Measurements from ENCODE around the gene SULT1A1.

GRCh38 chr16:28558456-28558855, 51.4 kb downstream of the SULT1A1 start:
- TF ChIP-seq YY1 (IDR thresholded peaks at IDR 0.05; ENCODE audit: insufficient read depth, insufficient read length) = no peak
- no peak for TF ChIP-seq SUZ12 (IDR thresholded peaks at IDR 0.05; ENCODE audit: extremely low read depth, insufficient read depth, insufficient read length)
- TF ChIP-seq ZNF274 (IDR thresholded peaks at IDR 0.05; ENCODE audit: low read depth, low read length) = no peak

Measured in NT2/D1 (cell line).